ENCODE results near the gene PRDM16.

Gene PRDM16

GRCh38 chr1:3152143-3152542 lies 83.1 kb downstream of the PRDM16 start:
- Histone ChIP-seq H2BK15ac (ENCODE audit: low read depth, poor library complexity, severe bottlenecking) (no peak overlapping the region), H3K4me2 (ENCODE audit: low read length, poor library complexity, severe bottlenecking) (no peak overlapping the region), H3K9ac (ENCODE audit: low read length) (no peak overlapping the region), H3K36me3 (ENCODE audit: control insufficient read depth in 1 of 2, insufficient read depth in 2 of 2, low read depth in 1 of 2, low read length in 2 of 2) (no peaks in the 10 kb centered on the region), H4K91ac (ENCODE audit: low read length) (no peak overlapping the region), H3K23ac (ENCODE audit: low read length in 2 of 2) (no peak overlapping the region), H3K4me1 (ENCODE audit: control insufficient read depth, insufficient read depth, low read depth, low read length) (peaks cover 1% of the 10 kb centered on the region), H3K14ac (ENCODE audit: low read length in 2 of 2) (no peak overlapping the region), H3K4me3 (ENCODE audit: insufficient read depth in 1 of 2, low read depth in 1 of 2, low read length in 2 of 2) (no peak overlapping the region), H2BK5ac (ENCODE audit: low read depth, low read length, poor library complexity, severe bottlenecking) (no peak overlapping the region), H3K27ac (ENCODE audit: low read length, poor library complexity, severe bottlenecking) (no peak overlapping the region), H2AFZ (ENCODE audit: low read depth, low read length) (no peak overlapping the region), H3K18ac (ENCODE audit: low read depth in 1 of 2, low read length in 2 of 2) (no peak overlapping the region), H2BK120ac (ENCODE audit: low read depth, low read length) (no peak overlapping the region), H2AK5ac (ENCODE audit: low read length, severe bottlenecking) (no peak overlapping the region), H3K9me3 (ENCODE audit: control insufficient read depth, low read length) (no peaks in the 10 kb centered on the region), H3K27me3 (ENCODE audit: control insufficient read depth in 1 of 2, insufficient read depth in 1 of 2, low read length in 2 of 2) (peaks cover 0 to 76% of the 10 kb centered on the region in 2 experiments), H2BK12ac (ENCODE audit: low read length in 2 of 2) (no peak overlapping the region), H3K4ac (ENCODE audit: low read depth in 1 of 2, low read length in 2 of 2) (no peak overlapping the region), H3K79me1 (replicated peaks; ENCODE audit: low read length, poor library complexity, severe bottlenecking) (no peaks in the 10 kb centered on the region), H4K8ac (ENCODE audit: low read length) (no peak overlapping the region)
- DNase-seq = no peak

- no peak overlapping the region for H3K23ac ChIP-seq (ENCODE audit: low read length in 2 of 2)
- H2BK120ac ChIP-seq (ENCODE audit: low read depth, low read length) = no peak overlapping the region
- H2BK12ac ChIP-seq (ENCODE audit: low read length in 2 of 2) = no peak overlapping the region
- 91% methylated on average over 13 of the region's 13 CpGs for WGBS
- no peak overlapping the region for H2BK5ac ChIP-seq (ENCODE audit: low read depth, low read length, poor library complexity, severe bottlenecking)
- H3K14ac ChIP-seq (ENCODE audit: low read length in 2 of 2) = no peak overlapping the region
- H3K4ac ChIP-seq (ENCODE audit: low read depth in 1 of 2, low read length in 2 of 2) = no peak overlapping the region
- no peak overlapping the region for H4K91ac ChIP-seq (ENCODE audit: low read length)
- H3K4me2 ChIP-seq (ENCODE audit: low read length, poor library complexity, severe bottlenecking) = no peak overlapping the region
- H3K18ac ChIP-seq (ENCODE audit: low read depth in 1 of 2, low read length in 2 of 2) = no peak overlapping the region
- no peak overlapping the region for H3K27ac ChIP-seq (ENCODE audit: low read length, poor library complexity, severe bottlenecking)
- H2BK15ac ChIP-seq (ENCODE audit: low read depth, poor library complexity, severe bottlenecking) = no peak overlapping the region
- H4K8ac ChIP-seq (ENCODE audit: low read length) = no peak overlapping the region
- no peak overlapping the region for H3K4me3 ChIP-seq (ENCODE audit: insufficient read depth in 1 of 2, low read depth in 1 of 2, low read length in 2 of 2)
- no peaks in the 10 kb centered on the region for H3K36me3 ChIP-seq (ENCODE audit: control insufficient read depth in 1 of 2, insufficient read depth in 2 of 2, low read depth in 1 of 2, low read length in 2 of 2)
- H2AFZ ChIP-seq (ENCODE audit: low read depth, low read length) = no peak overlapping the region
- no peak overlapping the region for H2AK5ac ChIP-seq (ENCODE audit: low read length, severe bottlenecking)
- no peaks in the 10 kb centered on the region for H3K9me3 ChIP-seq (ENCODE audit: control insufficient read depth, low read length)
- peaks cover 0 to 75% of the 10 kb centered on the region in 2 experiments for H3K27me3 ChIP-seq (ENCODE audit: control insufficient read depth in 1 of 2, insufficient read depth in 1 of 2, low read length in 2 of 2)
- H3K4me1 ChIP-seq (ENCODE audit: control insufficient read depth, insufficient read depth, low read depth, low read length) = peaks cover 1% of the 10 kb centered on the region
- no peak for DNase-seq
- H3K9ac ChIP-seq (ENCODE audit: low read length) = no peak overlapping the region
- H3K79me1 ChIP-seq (replicated peaks; ENCODE audit: low read length, poor library complexity, severe bottlenecking) = no peaks in the 10 kb centered on the region
Measured at GRCh38 chr1:3153197-3153596, 84.2 kb downstream of the PRDM16 start.

GRCh38 chr1:3153902-3154795 lies 85.1 kb downstream of the PRDM16 start:
- Histone ChIP-seq H2BK15ac (ENCODE audit: low read depth, poor library complexity, severe bottlenecking) (no peak overlapping the region), H3K36me3 (ENCODE audit: control insufficient read depth in 1 of 2, insufficient read depth in 2 of 2, low read depth in 1 of 2, low read length in 2 of 2) (no peaks in the 10 kb centered on the region), H4K8ac (ENCODE audit: low read length) (no peak overlapping the region), H3K4ac (ENCODE audit: low read depth in 1 of 2, low read length in 2 of 2) (no peak overlapping the region), H3K4me3 (ENCODE audit: insufficient read depth in 1 of 2, low read depth in 1 of 2, low read length in 2 of 2) (no peak overlapping the region), H2BK120ac (ENCODE audit: low read depth, low read length) (no peak overlapping the region), H3K4me1 (ENCODE audit: control insufficient read depth, insufficient read depth, low read depth, low read length) (peaks cover 1% of the 10 kb centered on the region), H3K18ac (ENCODE audit: low read depth in 1 of 2, low read length in 2 of 2) (no peak overlapping the region), H2BK5ac (ENCODE audit: low read depth, low read length, poor library complexity, severe bottlenecking) (no peak overlapping the region), H3K14ac (ENCODE audit: low read length in 2 of 2) (no peak overlapping the region), H4K91ac (ENCODE audit: low read length) (no peak overlapping the region), H3K4me2 (ENCODE audit: low read length, poor library complexity, severe bottlenecking) (no peak overlapping the region), H2AK5ac (ENCODE audit: low read length, severe bottlenecking) (no peak overlapping the region), H3K23ac (ENCODE audit: low read length in 2 of 2) (no peak overlapping the region), H2BK12ac (ENCODE audit: low read length in 2 of 2) (no peak overlapping the region), H2AFZ (ENCODE audit: low read depth, low read length) (no peak overlapping the region), H3K27ac (ENCODE audit: low read length, poor library complexity, severe bottlenecking) (no peak overlapping the region), H3K79me1 (replicated peaks; ENCODE audit: low read length, poor library complexity, severe bottlenecking) (no peaks in the 10 kb centered on the region), H3K9me3 (ENCODE audit: control insufficient read depth, low read length) (no peaks in the 10 kb centered on the region), H3K9ac (ENCODE audit: low read length) (no peak overlapping the region), H3K27me3 (ENCODE audit: control insufficient read depth in 1 of 2, insufficient read depth in 1 of 2, low read length in 2 of 2) (peaks cover 0 to 69% of the 10 kb centered on the region in 2 experiments)
- DNase-seq = no peak
- 85% methylated on average over 36 of the region's 38 CpGs for WGBS

- Histone ChIP-seq H2AFZ (ENCODE audit: low read depth, low read length) (no peak overlapping the region), H3K23ac (ENCODE audit: low read length in 2 of 2) (no peak overlapping the region), H3K36me3 (ENCODE audit: control insufficient read depth in 1 of 2, insufficient read depth in 2 of 2, low read depth in 1 of 2, low read length in 2 of 2) (no peaks in the 10 kb centered on the region), H4K8ac (ENCODE audit: low read length) (no peak overlapping the region), H3K18ac (ENCODE audit: low read depth in 1 of 2, low read length in 2 of 2) (no peak overlapping the region), H3K27ac (ENCODE audit: low read length, poor library complexity, severe bottlenecking) (no peak overlapping the region), H2BK120ac (ENCODE audit: low read depth, low read length) (no peak overlapping the region), H3K4me1 (ENCODE audit: control insufficient read depth, insufficient read depth, low read depth, low read length) (peaks cover 1% of the 10 kb centered on the region), H3K79me1 (replicated peaks; ENCODE audit: low read length, poor library complexity, severe bottlenecking) (no peaks in the 10 kb centered on the region), H2BK15ac (ENCODE audit: low read depth, poor library complexity, severe bottlenecking) (no peak overlapping the region), H3K27me3 (ENCODE audit: control insufficient read depth in 1 of 2, insufficient read depth in 1 of 2, low read length in 2 of 2) (peaks cover 0 to 62% of the 10 kb centered on the region in 2 experiments), H3K9me3 (ENCODE audit: control insufficient read depth, low read length) (no peaks in the 10 kb centered on the region), H3K14ac (ENCODE audit: low read length in 2 of 2) (no peak overlapping the region), H3K9ac (ENCODE audit: low read length) (no peak overlapping the region), H3K4ac (ENCODE audit: low read depth in 1 of 2, low read length in 2 of 2) (no peak overlapping the region), H3K4me3 (ENCODE audit: insufficient read depth in 1 of 2, low read depth in 1 of 2, low read length in 2 of 2) (no peak overlapping the region), H3K4me2 (ENCODE audit: low read length, poor library complexity, severe bottlenecking) (no peak overlapping the region), H2BK5ac (ENCODE audit: low read depth, low read length, poor library complexity, severe bottlenecking) (no peak overlapping the region), H2AK5ac (ENCODE audit: low read length, severe bottlenecking) (no peak overlapping the region), H4K91ac (ENCODE audit: low read length) (no peak overlapping the region), H2BK12ac (ENCODE audit: low read length in 2 of 2) (no peak overlapping the region)
- WGBS = 89% methylated on average over 39 of the region's 42 CpGs
- no peak for DNase-seq
Measured at GRCh38 chr1:3155056-3155925, 86.3 kb downstream of the PRDM16 start.
